ENCODE results near the gene EPHA7.

Gene EPHA7

GRCh38 chr6:93322651-93323050 lies 96.7 kb downstream of the EPHA7 start:
- DNase-seq, result no peak

- no peak for DNase-seq
These were observed 100.1 kb downstream of the EPHA7 start for GRCh38 chr6:93319304-93319703.

GRCh38 chr6:93318121-93318520 lies 101.2 kb downstream of the EPHA7 start:
- DNase-seq, result no peak

- no peak for DNase-seq
These were observed 101.8 kb downstream of the EPHA7 start for GRCh38 chr6:93317592-93317991.

GRCh38 chr6:93307505-93308409 lies 111.6 kb downstream of the EPHA7 start:
- DNase-seq, result no peak

- DNase-seq, result no peak
These were observed 114.3 kb downstream of the EPHA7 start for GRCh38 chr6:93305088-93305487.

GRCh38 chr6:93304505-93304904 lies 114.9 kb downstream of the EPHA7 start:
- no peak for DNase-seq

- DNase-seq, result no peak
These were observed 118.7 kb downstream of the EPHA7 start for GRCh38 chr6:93300661-93301060.

GRCh38 chr6:93299622-93300021 lies 119.7 kb downstream of the EPHA7 start:
- DNase-seq, result no peak

- DNase-seq, result no peak
These were observed 123.7 kb downstream of the EPHA7 start for GRCh38 chr6:93295631-93296030.

- no peak for DNase-seq
These were observed 124.5 kb downstream of the EPHA7 start for GRCh38 chr6:93294879-93295278.

GRCh38 chr6:93293872-93294271 lies 125.5 kb downstream of the EPHA7 start:
- no peak for DNase-seq

GRCh38 chr6:93293460-93293859 lies 125.9 kb downstream of the EPHA7 start:
- no peak for DNase-seq

- DNase-seq, result no peak
These were observed 136.8 kb downstream of the EPHA7 start for GRCh38 chr6:93282521-93283031.

- DNase-seq, result no peak
These were observed 141.1 kb downstream of the EPHA7 start for GRCh38 chr6:93278241-93278640.

GRCh38 chr6:93272896-93273295 lies 146.5 kb downstream of the EPHA7 start:
- no peak for DNase-seq

- no peak for DNase-seq
These were observed 147.1 kb downstream of the EPHA7 start for GRCh38 chr6:93272211-93272610.

- no peak for DNase-seq
These were observed 153.1 kb downstream of the EPHA7 start for GRCh38 chr6:93266116-93266817.

- DNase-seq, result no peak
These were observed 158.5 kb downstream of the EPHA7 start for GRCh38 chr6:93260881-93261280.

- no peak for DNase-seq
These were observed 160.0 kb downstream of the EPHA7 start for GRCh38 chr6:93259332-93259731.

- no peak for DNase-seq
These were observed 166.4 kb downstream of the EPHA7 start for GRCh38 chr6:93252930-93253329.

- DNase-seq, result no peak
These were observed 170.7 kb downstream of the EPHA7 start for GRCh38 chr6:93248631-93249030.

GRCh38 chr6:93243231-93243778 lies 176.1 kb downstream of the EPHA7 start:
- DNase-seq, result no peak

- DNase-seq, result no peak
These were observed 177.3 kb downstream of the EPHA7 start for GRCh38 chr6:93242049-93242448.
